Glutamatergic neuron (in vitro differentiated cells): ENCODE data around the gene S100A12. TPM values are rescaled to one million over a fixed set of nuclear protein-coding genes. Genes with fewer than 3 reads are reported as not detected.

Source experiments
- DNase-seq: peaks from one replicate; pipeline ENCODE4 v3.0.0; 2022
- H3K27ac Mint-ChIP-seq: one replicate; pipeline ENCODE4 v1.8.0; 2020; ENCODE audit warnings: mild to moderate bottlenecking, mixed read lengths, inconsistent platforms; ENCODE audit not compliant: unreplicated experiment
- H3K27me3 Mint-ChIP-seq: one replicate; pipeline ENCODE4 v1.8.0; 2020; ENCODE audit warnings: mild to moderate bottlenecking, moderate library complexity, mixed read lengths, inconsistent platforms; ENCODE audit not compliant: unreplicated experiment
- H3K36me3 Mint-ChIP-seq: one replicate; pipeline ENCODE4 v1.8.0; 2020; ENCODE audit warnings: mild to moderate bottlenecking, mixed read lengths, inconsistent platforms; ENCODE audit not compliant: unreplicated experiment
- H3K4me1 Mint-ChIP-seq: one replicate; pipeline ENCODE4 v1.8.0; 2020; ENCODE audit warnings: mild to moderate bottlenecking, low read depth, mixed read lengths, inconsistent platforms; ENCODE audit not compliant: unreplicated experiment
- H3K4me3 Mint-ChIP-seq: one replicate; pipeline ENCODE4 v1.8.0; 2020; ENCODE audit warnings: mild to moderate bottlenecking, mixed read lengths, inconsistent platforms; ENCODE audit not compliant: unreplicated experiment
- H3K9me3 Mint-ChIP-seq: one replicate; pipeline ENCODE4 v1.8.0; 2020; ENCODE audit warnings: mild to moderate bottlenecking, moderate library complexity, mixed read lengths, inconsistent platforms; ENCODE audit not compliant: unreplicated experiment
- CTCF ChIP-seq: fragments of 200-600 bp; sonication (generic); IDR thresholded peaks from one replicate; pipeline ENCODE4 v1.5.0; 2021; ENCODE audit not compliant: partially characterized antibody, unreplicated experiment
- total RNA-seq: library from RNA; stranded (reverse); fragmentation: NEBNext Ultra II Directional; extraction: Animal tissue kit (Norgen Biotek cat#: 25700); gene quantifications from one replicate; pipeline ENCODE4 v1.2.1, GENCODE V29; 2021; ENCODE audit not compliant: unreplicated experiment

The S100A12 gene
- total RNA-seq, 1 donor from 2014 or later, result not detected

GRCh38 chr1:153339802-153340201 lies 35.6 kb downstream of the S100A12 start:
- Mint-ChIP-seq H3K36me3 (peaks cover 7% of the 10 kb centered on the region), H3K27me3 (peaks cover 11% of the 10 kb centered on the region), H3K4me1 (no peaks in the 10 kb centered on the region), H3K4me3 (no peak overlapping the region), H3K9me3 (no peaks in the 10 kb centered on the region), H3K27ac (no peak overlapping the region)
- TF ChIP-seq CTCF, result no peak
- no peak for DNase-seq

GRCh38 chr1:153337980-153338853 lies 37.2 kb downstream of the S100A12 start:
- Mint-ChIP-seq H3K27me3 (peaks cover 11% of the 10 kb centered on the region), H3K4me1 (no peaks in the 10 kb centered on the region), H3K9me3 (no peaks in the 10 kb centered on the region), H3K36me3 (peaks cover 7% of the 10 kb centered on the region), H3K27ac (no peak overlapping the region), H3K4me3 (no peak overlapping the region)
- no peak for TF ChIP-seq CTCF
- DNase-seq, result no peak

GRCh38 chr1:153336650-153337049 lies 38.8 kb downstream of the S100A12 start:
- no peaks in the 10 kb centered on the region for H3K4me1 Mint-ChIP-seq
- peaks cover 5% of the 10 kb centered on the region for H3K27me3 Mint-ChIP-seq
- no peaks in the 10 kb centered on the region for H3K36me3 Mint-ChIP-seq
- H3K27ac Mint-ChIP-seq, result no peak overlapping the region
- no peak for DNase-seq
- no peaks in the 10 kb centered on the region for H3K9me3 Mint-ChIP-seq
- no peak overlapping the region for H3K4me3 Mint-ChIP-seq
- TF ChIP-seq CTCF, result no peak

GRCh38 chr1:153333902-153334301 lies 41.5 kb downstream of the S100A12 start:
- no peak overlapping the region for H3K27ac Mint-ChIP-seq
- no peaks in the 10 kb centered on the region for H3K4me1 Mint-ChIP-seq
- H3K36me3 Mint-ChIP-seq, result no peaks in the 10 kb centered on the region
- H3K4me3 Mint-ChIP-seq, result no peak overlapping the region
- peaks cover 4% of the 10 kb centered on the region for H3K27me3 Mint-ChIP-seq
- no peak for TF ChIP-seq CTCF
- DNase-seq, result no peak
- H3K9me3 Mint-ChIP-seq, result no peaks in the 10 kb centered on the region

GRCh38 chr1:153324912-153325311 lies 50.5 kb downstream of the S100A12 start:
- H3K4me3 Mint-ChIP-seq, result no peak overlapping the region
- H3K36me3 Mint-ChIP-seq, result peaks cover 5% of the 10 kb centered on the region
- DNase-seq, result no peak
- H3K27ac Mint-ChIP-seq, result no peak overlapping the region
- no peaks in the 10 kb centered on the region for H3K9me3 Mint-ChIP-seq
- peaks cover 1% of the 10 kb centered on the region for H3K27me3 Mint-ChIP-seq
- no peak for TF ChIP-seq CTCF
- H3K4me1 Mint-ChIP-seq, result no peaks in the 10 kb centered on the region
